Endometrium (tissue), 2 donors: Measurements from ENCODE around the gene ID1.
"Not testable (repeated sequence)": the region's sequence is repeated elsewhere in the genome, so short reads cannot be mapped to it uniquely, and the experiment has no call there.

Experiments
- FAIRE-seq: peaks from 2 replicates; lab custom pipeline; 2012; peaks lifted over from hg19 to GRCh38; lab: Jason Lieb, UNC
- donor health status: control.
- donor health status: control.

ID1 gene

DNA sequence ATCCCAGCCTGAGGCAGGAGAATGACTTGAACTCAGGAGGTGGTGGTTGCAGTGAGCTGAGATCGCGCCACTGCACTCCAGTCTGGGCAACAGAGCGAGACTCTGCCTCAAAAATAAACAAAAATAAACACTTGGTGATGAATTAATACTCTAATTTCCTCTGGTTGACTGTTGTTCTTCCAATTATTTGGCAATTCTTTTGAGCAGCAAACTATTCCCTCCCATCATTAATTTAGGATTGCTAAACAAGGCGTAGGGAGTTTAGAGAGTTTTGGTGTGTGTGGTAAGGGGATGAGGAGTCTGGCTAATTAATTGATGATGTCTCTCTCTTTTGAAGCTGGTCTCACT is 2.7 kb upstream of the ID1 start:
- FAIRE-seq: no peak

DNA sequence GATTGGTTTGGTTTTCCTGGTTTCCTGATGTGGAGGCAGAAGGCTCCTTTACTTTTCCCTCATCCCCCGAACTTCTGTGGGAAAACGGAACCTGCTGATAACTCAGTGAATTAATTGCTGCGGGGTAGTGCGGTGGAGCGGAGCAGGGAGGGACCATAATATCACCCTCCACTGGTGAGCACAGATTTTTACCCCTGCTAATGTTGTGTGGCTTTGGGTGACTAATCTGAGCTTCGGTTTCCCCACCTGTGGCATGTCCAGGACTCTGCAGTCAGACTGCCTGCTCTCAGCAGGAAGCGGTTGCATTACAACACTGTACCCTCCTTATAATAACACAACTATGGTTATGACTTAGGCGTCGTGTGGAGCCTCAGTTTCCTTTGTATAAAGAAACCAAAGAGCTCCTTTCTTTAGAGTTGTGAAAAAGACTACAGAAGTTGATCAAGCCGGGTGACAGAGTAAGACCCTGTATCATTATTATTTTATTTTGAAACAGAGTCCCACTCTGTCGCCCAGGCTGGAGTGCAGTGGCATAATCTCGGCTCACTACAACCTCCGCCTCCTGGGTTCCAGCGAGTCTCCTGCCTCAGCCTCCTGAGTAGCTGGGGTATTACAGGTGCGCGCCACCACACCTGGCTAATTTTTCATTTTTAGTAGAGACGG is 2.2 kb upstream of the ID1 start:
- FAIRE-seq: no peak

DNA sequence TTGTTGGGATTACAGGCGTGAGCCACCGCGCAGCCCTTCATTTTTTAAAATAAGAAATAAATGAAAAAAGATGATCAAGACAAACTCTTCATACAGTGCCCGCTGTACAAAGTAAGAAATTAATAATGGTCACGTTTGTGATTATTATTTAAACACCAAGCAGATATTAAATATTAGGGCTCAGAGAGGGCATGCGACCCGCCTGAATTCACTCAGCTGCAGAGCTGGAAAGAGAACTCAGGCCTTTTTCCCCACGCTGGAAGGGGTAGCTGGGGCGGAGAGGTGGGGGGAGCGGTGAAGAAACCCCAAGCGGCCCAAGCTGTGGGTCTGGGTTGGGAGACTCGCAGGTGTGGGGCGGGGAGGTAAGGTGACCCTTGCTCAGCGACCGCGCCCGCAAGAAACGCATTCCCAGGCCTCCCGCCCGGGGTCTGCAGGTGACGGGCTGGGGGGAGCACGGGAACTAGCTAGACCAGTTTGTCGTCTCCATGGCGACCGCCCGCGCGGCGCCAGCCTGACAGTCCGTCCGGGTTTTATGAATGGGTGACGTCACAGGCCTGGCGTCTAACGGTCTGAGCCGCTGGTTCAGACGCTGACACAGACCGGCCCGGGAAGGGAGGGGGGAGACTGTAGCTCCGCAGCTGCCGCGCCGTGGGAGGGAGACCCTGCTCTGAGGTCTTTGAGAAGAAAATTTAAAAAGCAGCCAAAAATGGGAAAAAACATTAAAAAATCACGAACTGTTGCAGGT is 1.1 kb upstream of the ID1 start:
- FAIRE-seq: no peak

DNA sequence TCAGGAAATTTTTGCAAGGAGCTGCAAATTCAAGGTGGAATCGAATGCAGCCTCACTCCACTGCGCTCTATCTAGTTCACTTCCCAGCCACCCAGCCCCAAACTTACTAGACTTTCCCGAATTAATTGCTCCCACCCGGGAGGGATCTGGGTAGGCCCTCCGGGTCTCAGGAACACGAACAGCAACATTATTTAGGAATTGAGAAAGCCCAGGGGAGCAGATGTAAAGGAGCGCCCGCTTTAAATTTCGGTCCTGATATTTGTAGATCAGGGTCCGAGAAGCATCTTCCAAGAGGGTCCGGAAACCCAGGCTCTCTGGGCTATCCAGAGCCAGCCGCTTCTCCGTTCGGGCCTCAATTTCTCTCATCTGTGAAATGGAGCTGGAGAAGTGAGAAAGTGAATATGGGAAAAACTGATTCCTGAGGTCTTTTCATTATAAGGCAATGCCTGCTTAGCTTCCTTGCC is 490 bp upstream of the ID1 start:
- FAIRE-seq: no peak

DNA sequence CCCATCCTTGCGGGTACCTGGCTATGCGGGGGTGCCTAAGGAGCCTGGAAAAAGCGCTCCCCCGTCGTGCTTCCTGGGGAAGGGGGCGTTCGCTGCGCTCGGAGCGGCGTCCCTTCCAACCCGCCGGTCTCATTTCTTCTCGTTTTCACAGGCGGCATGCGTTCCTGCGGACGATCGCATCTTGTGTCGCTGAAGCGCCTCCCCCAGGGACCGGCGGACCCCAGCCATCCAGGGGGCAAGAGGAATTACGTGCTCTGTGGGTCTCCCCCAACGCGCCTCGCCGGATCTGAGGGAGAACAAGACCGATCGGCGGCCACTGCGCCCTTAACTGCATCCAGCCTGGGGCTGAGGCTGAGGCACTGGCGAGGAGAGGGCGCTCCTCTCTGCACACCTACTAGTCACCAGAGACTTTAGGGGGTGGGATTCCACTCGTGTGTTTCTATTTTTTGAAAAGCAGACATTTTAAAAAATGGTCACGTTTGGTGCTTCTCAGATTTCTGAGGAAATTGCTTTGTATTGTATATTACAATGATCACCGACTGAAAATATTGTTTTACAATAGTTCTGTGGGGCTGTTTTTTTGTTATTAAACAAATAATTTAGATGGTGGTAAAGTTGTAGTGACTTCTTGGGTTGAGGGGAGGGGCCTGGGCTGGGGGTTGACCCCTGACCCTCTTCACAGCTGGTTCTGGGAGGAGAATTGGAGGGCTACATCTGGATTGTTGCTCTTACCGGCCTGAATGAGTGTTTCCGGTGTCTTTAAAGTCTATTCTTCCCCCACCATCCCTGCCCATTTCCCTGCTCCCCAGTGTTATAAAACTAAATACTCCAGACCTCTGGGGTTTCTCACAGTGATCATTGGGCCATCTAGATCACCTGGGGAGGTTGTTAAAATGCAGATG is 1.1 kb downstream of the ID1 start:
- FAIRE-seq: no peak

DNA sequence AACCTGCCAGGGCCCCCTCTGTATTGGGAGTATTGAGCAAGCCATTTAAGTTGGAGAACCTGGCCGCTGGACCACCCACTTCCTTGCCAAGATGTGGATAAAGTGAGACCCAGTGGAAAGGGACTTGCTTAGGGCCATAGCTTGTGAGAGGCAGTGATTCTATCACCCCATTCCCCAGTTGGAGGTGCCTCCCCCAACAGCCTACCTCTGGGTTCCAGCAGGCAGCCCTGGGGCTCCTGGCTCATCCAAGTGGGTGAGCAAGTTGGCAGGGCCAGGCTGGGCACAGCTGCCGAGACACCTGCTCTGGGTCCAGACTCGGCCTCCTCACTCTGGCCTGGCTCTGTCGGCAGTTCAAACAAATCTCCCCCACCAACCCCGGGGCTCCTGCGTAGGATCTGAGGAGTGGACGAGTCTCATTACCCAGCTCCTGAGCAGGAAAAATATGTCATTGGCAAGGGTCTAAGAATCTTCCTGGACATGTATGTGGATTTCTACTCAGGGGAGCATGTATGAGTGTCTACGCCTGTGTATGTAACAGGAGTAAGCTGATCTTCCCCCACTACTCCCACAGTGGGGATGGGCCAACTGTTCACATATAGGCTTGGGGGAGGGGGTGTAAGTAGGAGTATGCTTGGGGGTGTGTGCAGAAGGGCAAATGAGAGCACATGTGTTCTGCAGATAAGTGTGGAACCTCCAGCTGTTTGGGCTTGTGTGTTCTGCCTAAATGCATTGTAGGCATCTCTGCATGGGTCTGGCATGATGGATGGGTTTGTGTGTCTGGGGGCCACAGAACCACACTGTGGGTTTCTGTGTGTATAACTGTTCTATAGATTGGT is 1.9 kb downstream of the ID1 start:
- FAIRE-seq: no peak

DNA sequence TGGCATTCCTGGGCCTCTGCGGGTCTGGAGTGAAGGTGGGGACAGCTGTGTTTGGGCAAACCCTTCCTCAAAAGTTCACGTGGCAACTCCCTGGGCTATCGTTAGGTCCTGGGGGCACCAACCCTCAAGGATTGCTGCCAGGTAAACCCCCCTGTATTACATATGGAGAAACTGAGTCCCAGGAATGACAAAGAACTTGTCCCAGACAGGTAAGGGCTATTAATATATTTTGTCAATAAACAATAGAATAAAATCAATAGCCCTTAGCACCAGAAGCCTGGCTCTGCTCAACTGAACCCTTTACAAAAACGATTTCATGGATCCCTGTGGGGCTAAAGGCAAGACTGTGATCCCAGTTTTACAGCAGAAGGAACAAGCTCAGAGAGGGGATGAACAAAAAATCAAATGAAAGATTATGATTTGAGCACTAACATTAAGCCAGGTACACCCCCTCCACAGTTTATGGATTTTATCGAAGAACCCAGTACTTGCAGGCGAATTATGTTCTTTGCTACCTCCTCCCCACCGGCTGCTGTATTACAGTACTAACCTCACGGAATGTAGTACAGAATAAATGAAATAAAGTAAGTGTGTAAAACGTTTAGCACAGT is 2.7 kb downstream of the ID1 start:
- no peak for FAIRE-seq

DNA sequence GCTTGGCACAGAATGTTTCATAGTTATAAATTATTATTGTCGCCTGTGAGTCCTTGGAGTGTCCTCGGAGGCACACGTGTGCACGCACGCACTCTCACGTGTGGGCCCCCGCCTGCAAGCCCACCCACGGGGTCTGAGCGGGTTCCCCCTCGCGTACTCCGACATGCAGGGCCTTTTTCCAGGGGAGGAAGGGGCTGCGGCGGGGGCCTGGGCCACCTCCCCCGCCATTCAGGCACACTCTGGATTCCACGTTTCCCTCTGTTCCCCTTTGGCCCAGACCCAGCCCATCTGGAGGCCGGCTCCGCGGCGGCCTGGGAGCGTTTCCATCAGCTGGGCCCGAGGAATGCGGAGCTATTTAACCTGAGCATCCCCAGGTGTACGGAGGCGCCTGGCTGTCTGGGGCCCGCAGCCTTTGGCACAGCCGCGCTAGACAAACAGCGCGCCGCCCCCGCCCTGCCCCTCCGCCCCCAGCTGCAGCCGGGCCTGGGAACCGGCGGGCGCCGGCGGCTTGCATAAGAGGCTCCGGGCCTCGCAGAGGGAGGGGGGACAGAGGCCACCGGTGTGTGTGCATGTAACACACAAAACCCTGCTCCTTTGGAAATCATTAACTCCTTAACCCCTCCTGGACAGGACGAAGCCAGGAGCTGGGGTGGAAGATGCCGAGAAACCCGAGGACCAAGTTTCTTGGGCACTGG is 3.3 kb downstream of the ID1 start:
- FAIRE-seq: no peak

DNA sequence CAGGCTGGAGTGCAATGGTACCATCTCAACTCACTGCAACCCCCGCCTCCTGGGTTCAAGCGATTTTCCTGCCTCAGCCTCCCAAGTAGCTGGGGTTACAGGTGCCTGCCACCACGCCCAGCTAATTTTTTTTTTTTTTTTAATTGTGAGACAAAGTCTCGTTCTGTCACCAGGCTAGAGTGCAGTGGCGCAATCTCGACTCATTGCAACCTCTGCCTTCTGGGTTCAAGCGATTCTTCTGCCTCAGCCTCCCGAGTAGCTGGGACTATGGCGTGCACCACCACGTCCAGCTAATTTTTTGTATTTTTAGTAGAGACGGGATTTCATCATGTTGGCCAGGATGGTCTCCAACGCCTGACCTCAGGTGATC is 7.2 kb downstream of the ID1 start:
- FAIRE-seq: not testable (repeated sequence)

DNA sequence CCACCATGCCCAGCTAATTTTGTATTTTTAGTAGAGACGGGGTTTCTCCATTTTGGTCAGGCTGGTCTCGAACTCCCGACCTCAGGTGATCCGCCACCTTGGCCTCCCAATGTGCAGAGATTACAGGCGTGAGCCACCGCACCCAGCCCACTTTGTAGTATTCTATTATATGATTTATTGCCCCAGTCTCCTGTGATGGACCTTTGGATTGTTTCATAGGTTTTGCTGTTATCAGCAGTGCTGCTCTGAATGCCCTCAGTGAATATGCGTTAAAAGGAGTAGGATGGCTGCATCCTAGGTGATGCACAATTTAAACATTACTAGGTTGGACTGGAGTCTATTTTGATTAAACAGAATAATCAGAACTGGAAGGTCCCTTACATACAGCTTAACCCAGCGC is 10.3 kb downstream of the ID1 start:
- no peak for FAIRE-seq

DNA sequence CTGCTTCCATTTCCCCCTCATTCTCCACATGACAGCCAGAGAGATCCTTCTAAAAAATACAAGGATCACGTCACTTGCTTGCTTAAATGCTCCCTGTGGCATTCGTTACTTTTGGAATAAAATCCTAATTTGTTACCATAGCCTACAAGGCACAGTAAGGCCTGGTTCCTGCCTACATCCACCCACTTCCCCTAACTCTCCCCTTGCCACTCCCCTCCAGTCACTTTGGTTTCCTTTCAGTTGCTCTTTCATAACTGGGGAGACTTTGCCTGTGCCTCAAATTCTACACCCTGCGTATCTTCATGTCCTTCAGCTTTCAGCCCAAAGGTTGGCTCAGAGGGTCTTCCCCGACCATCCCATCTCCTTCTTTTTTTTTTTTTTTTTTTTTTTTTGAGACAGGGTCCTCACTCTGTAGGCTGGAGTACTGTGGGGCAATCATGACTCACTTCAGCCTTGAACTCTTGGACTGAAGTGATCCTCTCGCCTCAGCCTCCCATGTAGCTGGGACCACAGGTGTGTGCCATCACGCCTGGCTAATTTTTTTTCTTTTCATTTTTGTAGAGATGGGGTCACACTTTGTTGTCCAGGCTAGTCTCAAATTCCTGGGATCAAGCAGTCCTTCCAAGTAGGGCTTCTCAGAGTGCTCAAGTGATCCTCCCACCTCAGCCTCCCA is 12.5 kb downstream of the ID1 start:
- FAIRE-seq: no peak

DNA sequence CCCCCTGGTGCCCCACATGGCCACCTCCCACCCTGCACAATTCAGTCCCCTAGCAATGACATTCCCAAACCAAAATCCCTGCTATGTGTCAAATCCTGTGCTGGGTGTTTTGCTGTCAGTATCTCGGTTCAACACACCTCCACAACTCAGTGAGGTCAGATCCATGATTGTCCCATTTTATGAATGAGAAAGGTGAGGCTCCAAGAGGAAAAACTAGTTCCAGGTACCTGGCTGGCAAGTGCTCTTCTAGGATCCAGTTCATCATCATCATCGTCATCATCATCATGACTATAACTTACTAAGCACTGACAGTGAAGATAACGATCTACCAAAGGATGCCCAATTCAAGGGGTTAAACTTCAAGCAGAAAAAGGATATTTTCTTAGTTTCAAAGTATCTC is 15.2 kb downstream of the ID1 start:
- no peak for FAIRE-seq

DNA sequence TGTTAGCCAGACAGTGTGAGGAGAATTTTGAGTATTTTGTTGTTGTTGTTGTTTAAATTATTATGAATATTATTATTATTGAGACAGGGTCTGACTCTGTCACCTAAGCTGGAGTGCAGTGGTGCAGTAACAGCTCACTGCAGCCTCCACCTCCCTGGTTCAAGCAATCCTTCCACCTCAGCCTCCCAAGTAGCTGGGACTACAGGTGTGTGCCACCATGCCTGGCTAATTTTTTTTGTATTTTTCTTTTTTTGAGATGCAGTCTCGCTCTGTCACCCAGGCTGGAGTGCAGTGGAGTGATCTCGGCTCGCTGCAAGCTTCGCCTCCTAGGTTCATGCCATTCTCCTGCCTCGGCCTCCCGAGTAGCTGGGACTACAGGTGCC is 18.0 kb downstream of the ID1 start:
- not testable (repeated sequence) for FAIRE-seq

DNA sequence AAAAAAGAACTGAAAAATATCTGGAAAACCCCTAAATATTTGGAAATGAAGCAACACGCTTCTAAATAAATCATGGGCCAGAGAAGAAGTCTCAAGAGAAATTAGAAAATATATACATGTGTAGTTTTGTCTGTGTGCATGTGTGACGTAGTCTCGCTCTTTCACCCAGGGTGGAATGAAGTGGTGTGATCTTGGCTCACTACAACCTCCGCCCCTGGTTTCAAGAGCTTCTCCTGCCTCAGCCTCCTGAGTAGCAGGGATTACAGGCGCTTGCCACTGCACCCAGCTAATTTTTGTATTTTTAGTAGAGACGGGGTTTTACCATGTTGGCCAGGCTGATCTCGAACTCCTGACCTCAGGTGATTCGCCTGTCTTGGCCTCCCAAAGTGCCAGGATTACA is 21.4 kb downstream of the ID1 start:
- FAIRE-seq: not testable (repeated sequence)

DNA sequence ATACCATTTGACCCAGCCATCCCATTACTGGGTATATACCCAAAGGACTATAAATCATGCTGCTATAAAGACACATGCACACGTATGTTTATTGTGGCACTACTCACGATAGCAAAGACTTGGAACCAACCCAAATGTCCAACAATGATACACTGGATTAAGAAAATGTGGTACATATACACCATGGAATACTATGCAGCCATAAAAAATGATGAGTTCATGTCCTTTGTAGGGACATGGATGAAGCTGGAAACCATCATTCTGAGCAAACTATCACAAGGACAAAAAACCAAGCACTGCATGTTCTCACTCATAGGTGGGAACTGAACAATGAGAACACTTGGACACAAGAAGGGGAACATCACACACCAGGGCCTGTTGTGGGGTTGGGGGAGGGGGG is 23.0 kb downstream of the ID1 start:
- FAIRE-seq: not testable (repeated sequence)

DNA sequence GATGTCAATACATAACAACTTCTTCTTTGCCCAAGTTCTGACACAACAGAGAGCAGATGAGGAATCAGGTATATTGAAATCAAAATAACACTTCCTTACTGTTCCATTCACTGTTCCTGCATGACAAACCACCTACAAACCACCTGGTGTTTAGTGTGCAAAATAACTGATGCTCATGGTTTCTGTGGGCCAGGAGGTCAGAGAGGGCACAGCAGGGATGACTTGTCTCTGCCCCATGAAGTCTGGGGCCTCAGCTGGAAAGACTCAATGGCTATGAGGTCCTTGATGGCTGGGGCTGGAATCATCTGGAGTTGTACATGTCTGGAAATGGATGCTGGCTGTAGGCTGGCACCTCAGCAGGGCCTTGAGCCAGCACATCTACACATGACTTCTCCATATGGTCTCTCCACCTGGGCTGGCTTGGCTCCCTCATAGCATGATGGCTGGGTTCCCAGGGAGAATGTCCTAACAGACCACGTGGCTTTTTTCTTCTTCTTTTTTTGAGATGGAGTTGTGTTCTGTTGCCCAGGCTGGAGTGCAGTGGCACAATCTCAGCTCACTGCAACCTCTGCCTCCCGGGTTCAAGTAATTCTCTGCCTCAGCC is 25.2 kb downstream of the ID1 start:
- FAIRE-seq: no peak

DNA sequence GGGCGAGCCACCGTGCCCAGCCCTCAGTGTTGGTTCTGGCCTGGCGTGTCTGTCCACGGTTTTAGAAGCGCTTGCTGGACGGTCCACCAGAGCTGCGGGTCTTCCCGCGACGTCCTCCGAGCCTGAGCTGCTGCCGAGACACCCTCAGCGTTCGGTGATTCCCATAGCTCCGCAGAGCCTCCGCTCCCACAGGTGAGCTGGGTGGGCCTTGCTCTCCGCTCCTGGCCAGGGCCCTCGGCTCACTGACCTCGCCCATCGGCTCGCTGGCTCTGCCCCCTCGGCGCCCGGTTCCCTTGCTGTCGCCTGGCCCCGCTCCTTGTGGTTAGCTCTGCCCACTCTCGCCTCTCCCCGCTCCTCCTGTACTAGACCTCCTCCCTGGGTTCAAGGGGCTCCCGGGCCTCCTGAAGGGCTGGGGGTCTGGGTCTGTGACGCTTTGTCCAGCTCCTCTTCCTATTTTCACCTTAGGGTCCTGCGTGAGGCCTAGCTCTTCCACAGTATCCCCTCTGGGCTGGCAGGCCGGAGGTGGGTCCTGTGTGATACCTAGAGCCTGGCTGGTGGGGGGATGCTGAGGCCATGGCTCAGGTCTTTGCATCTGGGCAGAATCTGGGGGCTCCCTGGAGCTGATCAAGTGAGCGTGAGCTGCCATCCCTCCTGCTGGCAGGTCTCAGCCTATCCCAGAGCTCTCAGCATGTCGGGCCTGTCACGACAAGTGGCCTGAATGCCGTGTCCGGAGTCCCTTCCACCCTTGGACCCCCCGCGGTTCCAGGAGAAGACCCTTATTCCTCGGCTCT is 27.7 kb downstream of the ID1 start:
- no peak for FAIRE-seq

DNA sequence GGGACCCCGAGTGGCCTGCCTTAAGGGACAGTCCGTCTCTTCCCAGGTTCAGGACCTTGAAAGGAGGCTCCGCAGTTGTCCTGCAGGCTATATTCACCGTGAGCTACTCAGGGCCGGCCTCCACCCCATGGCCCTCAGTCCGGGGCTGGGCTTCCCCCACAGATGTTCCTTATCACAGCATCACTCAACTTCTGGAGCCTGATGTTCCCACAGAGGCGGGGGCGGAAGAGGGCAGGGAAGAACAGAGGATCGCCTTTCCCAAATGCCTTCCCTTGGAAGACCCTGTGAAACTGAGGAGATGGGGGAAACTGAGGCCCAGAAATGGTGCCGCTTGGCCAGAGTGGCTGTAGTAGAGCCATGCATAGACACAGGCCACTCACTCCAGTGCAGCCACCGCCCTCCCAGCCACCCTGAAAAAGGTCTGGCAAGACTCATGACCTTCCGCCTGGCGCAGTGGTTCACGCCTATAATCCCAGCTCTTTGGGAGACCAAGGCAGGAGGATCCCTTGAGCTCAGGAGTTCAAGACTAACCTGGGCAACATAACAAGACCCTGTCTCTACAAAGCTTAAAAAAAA is 28.3 kb downstream of the ID1 start:
- no peak for FAIRE-seq

DNA sequence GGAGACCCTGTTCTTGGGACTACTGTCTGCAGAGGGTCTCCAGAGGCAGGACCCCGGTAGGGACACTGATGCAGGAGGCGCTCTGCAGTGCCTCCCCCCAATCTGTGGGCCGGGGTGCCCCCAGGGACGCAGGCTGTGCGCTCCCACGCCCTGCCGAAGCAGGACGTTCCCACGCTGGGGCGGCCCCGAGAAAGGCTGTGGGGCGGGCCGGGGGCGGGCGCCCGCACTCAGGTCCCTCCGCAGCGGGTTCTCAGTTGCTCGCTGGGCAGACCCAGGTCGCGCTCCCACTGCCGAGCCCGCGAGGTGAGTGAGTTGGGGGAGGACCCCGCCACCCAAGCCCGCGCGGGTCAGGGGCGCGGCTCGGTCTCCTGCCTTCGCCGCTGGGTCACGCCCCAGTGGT is 32.6 kb downstream of the ID1 start, which contains the start of gene COX4I2:
COX4I2 (plus strand) TSS at position 253 of the 400 bp plus-strand sequence. CDS start 1,106 bp downstream, outside the sequence.
- FAIRE-seq: no peak
